Esophagus squamous epithelium (tissue), 5 donors: Measurements from ENCODE around the gene HOXB5. TPM values are rescaled to one million over a fixed set of nuclear protein-coding genes. Genes with fewer than 3 reads are reported as not detected.
A peak's percentile ranks its signal among the peaks of the same experiment; 100 is the strongest.

Experiments used
- DNase-seq: peaks from one replicate; lab custom pipeline; 2025; lab: John Stamatoyannopoulos, UW
- H3K27ac ChIP-seq, 4 donors: fragments of 200-600 bp; sonication (generic); one replicate each; pipeline ENCODE4 v1.5.1; 2016 to 2019; ENCODE audit warnings: mild to moderate bottlenecking in 1 of 4
- H3K27me3 ChIP-seq, 4 donors: fragments of 200-600 bp; sonication (generic); 1 replicate in 3 of 4; 2 replicates in 1 of 4; pipeline versions ENCODE4 v1.5.1 to v1.6.0; 2017 to 2021; ENCODE audit warnings: antibody characterized with exemption in 1 of 4
- H3K36me3 ChIP-seq, 3 donors: fragments of 200-600 bp; sonication (generic); one replicate each; pipeline ENCODE4 v1.5.1; 2016 to 2019
- H3K4me1 ChIP-seq, 3 donors: fragments of 200-600 bp; sonication (generic); one replicate each; pipeline ENCODE4 v1.5.1; 2017 to 2019
- H3K4me3 ChIP-seq, 4 donors: fragments of 200-600 bp; sonication (generic); 1 replicate in 3 of 4; 2 replicates in 1 of 4; pipeline ENCODE4 v1.5.1; 2016 to 2019; ENCODE audit warnings: mild to moderate bottlenecking in 2 of 4, moderate library complexity in 1 of 4
- H3K9me3 ChIP-seq, 3 donors: fragments of 200-600 bp; sonication (generic); one replicate each; pipeline ENCODE4 v1.5.1; 2016 to 2019
- CTCF ChIP-seq, 6 experiments: fragments of 450-650 bp in 4 of 6; fragments of 200-600 bp in 2 of 6; sonication (generic) in 2 of 6; IDR thresholded peaks; one replicate each; pipeline ENCODE4 v1.5.1; 2016 to 2019; ENCODE audit warnings: antibody characterized with exemption in 6 of 6, mild to moderate bottlenecking in 4 of 6, moderate library complexity in 4 of 6
- POLR2A ChIP-seq, 4 donors: fragments of 450-650 bp; IDR thresholded peaks; one replicate each; pipeline ENCODE4 v1.6.1; 2017; ENCODE audit warnings: antibody characterized with exemption in 4 of 4, mild to moderate bottlenecking in 4 of 4, moderate library complexity in 3 of 4
- WGBS, 2 donors: methylation state at CpG; one replicate each; pipeline ENCODE4 v1.1.5; 2018; 5-methylcytosine and 5-hydroxymethylcytosine counted together
- intact Hi-C: fragments of 100-400 bp; cut with DNase I; formaldehyde crosslinking; loops from one replicate; pipeline ENCODE4 v1.15.0; 2022
- total RNA-seq, 4 donors: library from RNA; depleted of rRNA; stranded (reverse); fragments of >200 nt; gene quantifications; one replicate each; pipeline ENCODE4 v1.1.0, GENCODE V29; 2016
- donor health status: DM: yes; HTN: yes; CAD: no.

The HOXB5 gene
- total RNA-seq, 4 donors from 2014 or later = not detected

- Histone ChIP-seq H3K36me3 (peaks cover 0 to 3% (median 0%) of the 10 kb centered on the region in 3 donors), H3K27ac (peak within 1 kb of the TSS; percentile 91 to 95 (median 92)), H3K9me3 (no peaks in the 10 kb centered on the region), H3K4me3 (peak within 1 kb of the TSS; percentile 53 to 80 (median 72)), H3K4me1 (peaks cover 7 to 91% (median 32%) of the 10 kb centered on the region in 3 donors), H3K27me3 (peaks cover 0 to 74% (median 0%) of the 10 kb centered on the region in 4 donors)
- no peak for DNase-seq
- intact Hi-C loops = no loop called here
- no peak for TF ChIP-seq CTCF (IDR thresholded peaks at IDR 0.05)
- 40 to 44% methylated on average over 10 to 12 of the region's 12 CpGs for WGBS, 2 donors
Observed at GRCh38 chr17:48545022-48545375, 48.6 kb downstream of the HOXB5 start, which contains the start of gene HOXB2. TSS of gene HOXB2 (minus strand) at chr17:48545109. CDS start at chr17:48544911, 198 bp downstream.

GRCh38 chr17:48544349-48545021 is 49.1 kb downstream of the HOXB5 start:
- Histone ChIP-seq H3K36me3 (no peaks in the 10 kb centered on the region), H3K27me3 (peaks cover 0 to 72% (median 0%) of the 10 kb centered on the region in 4 donors), H3K27ac (peak overlapping the region; percentile 91 to 95 (median 92)), H3K4me3 (peak overlapping the region; percentile 53 to 80 (median 72)), H3K9me3 (no peaks in the 10 kb centered on the region), H3K4me1 (peaks cover 7 to 88% (median 31%) of the 10 kb centered on the region in 3 donors)
- no peak for TF ChIP-seq CTCF (IDR thresholded peaks at IDR 0.05)
- TF ChIP-seq POLR2A (IDR thresholded peaks at IDR 0.05) = peak in 2 of 4 donors; percentile 35 to 39
- DNase-seq = no peak
- intact Hi-C loops = loop anchor here (5.0 kb wide), 1 partner anchor 33 kb away; the partner anchor contains the start of gene HOXB4
- 3 to 10% methylated on average over 7 to 16 of the region's 38 CpGs for WGBS, 2 donors

DNA sequence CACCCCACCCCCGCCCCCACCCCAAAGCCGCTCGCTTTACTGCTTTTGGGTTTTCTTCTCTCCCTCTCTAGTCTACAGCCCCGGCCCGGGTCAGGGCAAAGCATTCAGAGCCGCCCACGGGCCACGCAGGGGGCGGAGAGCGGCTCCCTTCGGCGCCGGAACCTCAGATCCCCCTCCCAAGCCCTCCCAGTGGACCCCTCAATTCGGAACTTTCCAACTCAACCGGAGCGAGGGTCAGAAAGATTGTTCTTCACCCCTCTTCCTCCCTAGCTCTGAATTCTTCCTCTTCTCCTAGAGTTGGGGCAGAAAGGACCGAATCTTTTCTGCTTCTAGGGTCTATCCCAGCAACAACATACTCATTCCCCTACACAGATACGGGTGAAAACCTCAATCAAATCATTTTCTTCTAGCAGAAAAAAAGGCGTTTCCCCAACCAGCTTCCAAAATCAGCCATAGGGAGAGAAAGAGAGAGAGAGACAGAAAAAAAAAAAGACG is 49.7 kb downstream of the HOXB5 start:
- no peak for DNase-seq
- peak overlapping the region; percentile 91 to 95 (median 92) for H3K27ac ChIP-seq
- 0 to 10% methylated on average over 1 to 13 of the region's 20 CpGs for WGBS, 2 donors
- TF ChIP-seq POLR2A (IDR thresholded peaks at IDR 0.05) = no peak
- no peak for TF ChIP-seq CTCF (IDR thresholded peaks at IDR 0.05)
- H3K4me3 ChIP-seq = peak overlapping the region; percentile 53 to 80 (median 72)
- H3K4me1 ChIP-seq = peaks cover 7 to 82% (median 31%) of the 10 kb centered on the region in 3 donors
- intact Hi-C loops = loop anchor here (5.0 kb wide), 1 partner anchor 33 kb away; the partner anchor contains the start of gene HOXB4
- no peaks in the 10 kb centered on the region for H3K9me3 ChIP-seq
- peaks cover 0 to 72% (median 0%) of the 10 kb centered on the region in 4 donors for H3K27me3 ChIP-seq
- no peaks in the 10 kb centered on the region for H3K36me3 ChIP-seq

GRCh38 chr17:48543107-48543853 is 50.3 kb downstream of the HOXB5 start:
- Histone ChIP-seq H3K9me3 (no peaks in the 10 kb centered on the region), H3K27ac (peak overlapping the region; percentile 91 to 95 (median 92)), H3K36me3 (no peaks in the 10 kb centered on the region), H3K4me3 (peak overlapping the region; percentile 53 to 80 (median 72)), H3K27me3 (peaks cover 0 to 68% (median 0%) of the 10 kb centered on the region in 4 donors), H3K4me1 (peaks cover 7 to 76% (median 26%) of the 10 kb centered on the region in 3 donors)
- TF ChIP-seq POLR2A (IDR thresholded peaks at IDR 0.05) = no peak
- peak in 4 of 6 experiments; percentile 10 to 37 (median 26) for TF ChIP-seq CTCF (IDR thresholded peaks at IDR 0.05)
- DNase-seq = no peak
- 1 to 2% methylated on average over 21 to 25 of the region's 72 CpGs for WGBS, 2 donors
- intact Hi-C loops = loop anchor here (5.0 kb wide), 1 partner anchor 34 kb away; the partner anchor contains the start of gene HOXB4
